IMR-90 (cell line): ENCODE measurements around the gene RIOK1. TPM values are rescaled to one million over a fixed set of nuclear protein-coding genes. Genes with fewer than 3 reads are reported as not detected.

Source experiments
- ATAC-seq: fragments of 200-7000 bp; cut with Tn5 transposase; 2 replicates; pipeline ENCODE4 v1.9.1; 2020; ENCODE audit warnings: low read depth, mild to moderate bottlenecking, moderate library complexity
- BruUV-seq: library from RNA; stranded (reverse); fragments of 400-500 nt; replicated peaks from 2 replicates; lab custom pipeline; 2021; lab: Mats Ljungman, UMichigan
- CTCF ChIA-PET: fragments of 300-600 bp; formaldehyde crosslinking; extraction: SDS; loops from one replicate; lab custom pipeline; 2021; ENCODE audit warnings: antibody characterized with exemption; lab: Yijun Ruan, JAX
- POLR2A ChIA-PET: fragments of 300-600 bp; sonication (Branson Sonifier 250); formaldehyde crosslinking; loops from one replicate; lab custom pipeline; 2022; ENCODE audit warnings: antibody characterized with exemption; ENCODE audit not compliant: unreplicated experiment; lab: Charles Lee
- DNase-seq: peaks from one replicate; pipeline ENCODE4 v3.0.0; 2013
- H2AFZ ChIP-seq: replicated peaks from 2 replicates; pipeline ENCODE3; 2013; ENCODE audit warnings: low read length, mild to moderate bottlenecking; ENCODE audit not compliant: poor library complexity
- H2AK5ac ChIP-seq: 2 replicates; pipeline ENCODE4 v1.6.1; 2013; ENCODE audit warnings: low read depth, low read length, inconsistent platforms
- H2AK9ac ChIP-seq: replicated peaks from 2 replicates; pipeline ENCODE3; 2013; ENCODE audit warnings: mild to moderate bottlenecking, low read depth, low read length, moderate library complexity; ENCODE audit not compliant: poor library complexity
- H2BK120ac ChIP-seq: 2 replicates; pipeline ENCODE4 v1.6.1; 2013; ENCODE audit warnings: low read depth, low read length, inconsistent platforms
- H2BK15ac ChIP-seq: 3 replicates; pipeline ENCODE4 v1.6.1; 2013; ENCODE audit warnings: low read depth, low read length, inconsistent platforms
- H2BK20ac ChIP-seq: 2 replicates; pipeline ENCODE4 v1.6.1; 2013; ENCODE audit warnings: low read depth, mild to moderate bottlenecking, inconsistent platforms, low read length, moderate library complexity
- H2BK5ac ChIP-seq: 2 replicates; pipeline ENCODE4 v1.6.1; 2013; ENCODE audit warnings: mild to moderate bottlenecking, low read depth, low read length, inconsistent platforms; ENCODE audit not compliant: poor library complexity, severe bottlenecking
- H3K14ac ChIP-seq: replicated peaks from 2 replicates; pipeline ENCODE4 v1.6.1; 2013; ENCODE audit warnings: low read depth, low read length, inconsistent platforms
- H3K18ac ChIP-seq: 2 replicates; pipeline ENCODE4 v1.6.1; 2013; ENCODE audit warnings: low read depth, low read length, control low read depth
- H3K23ac ChIP-seq: 2 replicates; pipeline ENCODE4 v1.6.1; 2013; ENCODE audit warnings: low read depth, low read length, inconsistent platforms
- H3K27ac ChIP-seq: 2 replicates; pipeline ENCODE4 v1.5.1; 2013; ENCODE audit warnings: mild to moderate bottlenecking, control low read depth, low read length; ENCODE audit not compliant: insufficient read depth
- H3K27me3 ChIP-seq: 2 replicates; pipeline ENCODE4 v1.6.1; 2013; ENCODE audit warnings: low read length; ENCODE audit not compliant: control insufficient read depth, insufficient read depth
- H3K36me3 ChIP-seq: 2 replicates; pipeline ENCODE4 v1.6.1; 2013; ENCODE audit warnings: low read length, mixed read lengths; ENCODE audit not compliant: control insufficient read depth, insufficient read depth
- H3K4ac ChIP-seq: 2 replicates; pipeline ENCODE4 v1.6.1; 2013; ENCODE audit warnings: low read depth, low read length, inconsistent platforms
- H3K4me1 ChIP-seq: 2 replicates; pipeline ENCODE4 v1.6.1; 2013; ENCODE audit warnings: low read length, mixed read lengths; ENCODE audit not compliant: control insufficient read depth, insufficient read depth
- H3K4me2 ChIP-seq: 2 replicates; pipeline ENCODE4 v1.6.1; 2013; ENCODE audit warnings: low read depth, mild to moderate bottlenecking, control low read depth, low read length, moderate library complexity
- H3K4me3 ChIP-seq: 2 replicates; pipeline ENCODE4 v1.5.1; 2013; ENCODE audit warnings: low read depth, mild to moderate bottlenecking, control low read depth, low read length, moderate library complexity; ENCODE audit not compliant: insufficient read depth
- H3K56ac ChIP-seq: 2 replicates; pipeline ENCODE4 v1.6.1; 2013; ENCODE audit warnings: low read length, inconsistent platforms; ENCODE audit not compliant: insufficient read depth; ENCODE audit errors: extremely low read depth
- H3K79me1 ChIP-seq, 2 experiments: 2 replicates each; pipeline ENCODE4 v1.6.1; 2013; ENCODE audit warnings: low read length in 2 of 2, inconsistent platforms in 1 of 2, low read depth in 1 of 2
- H3K9ac ChIP-seq: 2 replicates; pipeline ENCODE4 v1.6.1; 2013; ENCODE audit warnings: low read depth, low read length, control low read depth
- H3K9me1 ChIP-seq: 2 replicates; pipeline ENCODE4 v1.6.1; 2013; ENCODE audit warnings: low read length, inconsistent platforms; ENCODE audit not compliant: insufficient read depth
- H3K9me3 ChIP-seq: 2 replicates; pipeline ENCODE4 v1.6.1; 2013; ENCODE audit warnings: low read length; ENCODE audit not compliant: control insufficient read depth, insufficient read depth
- H4K20me1 ChIP-seq: 2 replicates; pipeline ENCODE4 v1.6.1; 2013; ENCODE audit warnings: low read length, inconsistent platforms; ENCODE audit not compliant: insufficient read depth
- H4K5ac ChIP-seq: 2 replicates; pipeline ENCODE4 v1.6.1; 2013; ENCODE audit warnings: mild to moderate bottlenecking, low read depth, low read length, control low read depth
- H4K8ac ChIP-seq, 2 experiments: 2 replicates each; pipeline ENCODE4 v1.6.1; 2013; ENCODE audit warnings: low read depth in 2 of 2, low read length in 2 of 2, control low read depth in 1 of 2, inconsistent platforms in 1 of 2
- H4K91ac ChIP-seq: 2 replicates; pipeline ENCODE4 v1.6.1; 2013; ENCODE audit warnings: low read depth, low read length, inconsistent platforms; ENCODE audit not compliant: insufficient read depth
- MXI1 ChIP-seq: IDR thresholded peaks from 2 replicates; pipeline ENCODE4 v1.6.1; 2012; ENCODE audit warnings: low read depth, mild to moderate bottlenecking, low read length, moderate library complexity, borderline replicate concordance
- POLR2A ChIP-seq: IDR thresholded peaks from 2 replicates; pipeline ENCODE4 v1.6.1; 2012; ENCODE audit warnings: mild to moderate bottlenecking, low read depth, low read length
- RCOR1 ChIP-seq: IDR thresholded peaks from 2 replicates; pipeline ENCODE4 v1.6.1; 2012; ENCODE audit warnings: mild to moderate bottlenecking, low read length, improper control_type of control experiment; ENCODE audit not compliant: insufficient replicate concordance
- WGBS, 2 experiments: methylation state at CpG; one replicate each; pipeline versions ENCODE4 v1.1.5 to v1.1.7; 2013; ENCODE audit warnings: missing lambda C conversion rate in 2 of 2; ENCODE audit not compliant: insufficient read length in 1 of 2; ENCODE audit errors: extremely low coverage in 2 of 2; 5-methylcytosine and 5-hydroxymethylcytosine counted together
- dilution Hi-C: fragments of 300-500 bp; cut with HindIII; formaldehyde crosslinking; loops from one replicate; pipeline ENCODE4 v1.14.3; 2018; ENCODE audit warnings: low sequenced_read_pairs; ENCODE audit not compliant: unreplicated experiment
- in situ Hi-C: fragments of 300-500 bp; cut with MboI; formaldehyde crosslinking; loops from 3 replicates; pipeline ENCODE4 v1.14.3; 2019; ENCODE audit warnings: low sequenced_read_pairs, inconsistent platforms, mixed read lengths
- intact Hi-C: fragments of 100-400 bp; cut with micrococcal nuclease; formaldehyde crosslinking; loops from 2 replicates; pipeline ENCODE4 v1.10.0; 2022
- polyA plus RNA-seq, 3 experiments: library from polyadenylated mRNA; depleted of rRNA; stranded (reverse); fragments of >200 nt; gene quantifications; 2 replicates each; pipeline ENCODE4 v1.2.3, GENCODE V29; 2012; ENCODE audit warnings: low replicate concordance in 1 of 3
- total RNA-seq: library from RNA; depleted of rRNA; stranded (reverse); fragments of >200 nt; gene quantifications from 2 replicates; pipeline ENCODE4 v1.2.3, GENCODE V29; 2012

Gene RIOK1
- total and polyA plus RNA-seq, 2 of the 4 experiments (the other 2 are of a cell fraction): 17.0 to 17.8 TPM

- no peak overlapping the region for H3K9ac ChIP-seq
- DNase-seq: no peak
- dilution Hi-C loops: no loop called here
- WGBS, 2 experiments: no CpG with 5 or more reads among the region's 5 CpGs
- H4K91ac ChIP-seq: no peak overlapping the region
- H3K23ac ChIP-seq: no peak overlapping the region
- no peak overlapping the region for H2BK120ac ChIP-seq
- ChIA-PET POLR2A (no interaction called here), CTCF (no interaction called here)
- H3K4me2 ChIP-seq: no peak overlapping the region
- no peaks in the 10 kb centered on the region for H3K4me1 ChIP-seq
- no peak overlapping the region for H3K56ac ChIP-seq
- H3K9me1 ChIP-seq: no peaks in the 10 kb centered on the region
- peaks cover 1 to 3% of the 10 kb centered on the region in 2 experiments; a peak in 2 of 4 replicates for H3K79me1 ChIP-seq
- no peak for ATAC-seq
- no peak overlapping the region for H3K18ac ChIP-seq
- no peak overlapping the region for H3K4ac ChIP-seq
- H3K14ac ChIP-seq: no peak overlapping the region
- no peaks in the 10 kb centered on the region for H3K9me3 ChIP-seq
- H3K4me3 ChIP-seq: no peak overlapping the region
- no peak overlapping the region for H3K27ac ChIP-seq
- H2AK9ac ChIP-seq: no peak overlapping the region
- H4K8ac ChIP-seq: no peak overlapping the region
- no peak overlapping the region for H2BK15ac ChIP-seq
- H2AK5ac ChIP-seq: no peak overlapping the region
- no peak overlapping the region for H2AFZ ChIP-seq
- intact Hi-C loops: no loop called here
- in situ Hi-C loops: loop anchor here (10.0 kb wide), 2 partner anchors 120 to 180 kb away; no protein-coding TSS in a partner anchor
- no peaks in the 10 kb centered on the region for H4K20me1 ChIP-seq
- no peak overlapping the region for H2BK5ac ChIP-seq
- TF ChIP-seq MXI1 (no peak), POLR2A (no peak), RCOR1 (no peak)
- no peak overlapping the region for H2BK20ac ChIP-seq
- peaks cover 27% of the 10 kb centered on the region for H3K36me3 ChIP-seq
- no peaks in the 10 kb centered on the region for H3K27me3 ChIP-seq
- no TSS peak for BruUV-seq
- no peak overlapping the region for H4K5ac ChIP-seq
These were observed 14.9 kb downstream of the RIOK1 start for GRCh38 chr6:7404546-7404945.
